ENCODE results near the gene EMSY.
"Not testable (repeated sequence)": the region's sequence is repeated elsewhere in the genome, so short reads cannot be mapped to it uniquely, and the experiment has no call there.

EMSY gene

DNA sequence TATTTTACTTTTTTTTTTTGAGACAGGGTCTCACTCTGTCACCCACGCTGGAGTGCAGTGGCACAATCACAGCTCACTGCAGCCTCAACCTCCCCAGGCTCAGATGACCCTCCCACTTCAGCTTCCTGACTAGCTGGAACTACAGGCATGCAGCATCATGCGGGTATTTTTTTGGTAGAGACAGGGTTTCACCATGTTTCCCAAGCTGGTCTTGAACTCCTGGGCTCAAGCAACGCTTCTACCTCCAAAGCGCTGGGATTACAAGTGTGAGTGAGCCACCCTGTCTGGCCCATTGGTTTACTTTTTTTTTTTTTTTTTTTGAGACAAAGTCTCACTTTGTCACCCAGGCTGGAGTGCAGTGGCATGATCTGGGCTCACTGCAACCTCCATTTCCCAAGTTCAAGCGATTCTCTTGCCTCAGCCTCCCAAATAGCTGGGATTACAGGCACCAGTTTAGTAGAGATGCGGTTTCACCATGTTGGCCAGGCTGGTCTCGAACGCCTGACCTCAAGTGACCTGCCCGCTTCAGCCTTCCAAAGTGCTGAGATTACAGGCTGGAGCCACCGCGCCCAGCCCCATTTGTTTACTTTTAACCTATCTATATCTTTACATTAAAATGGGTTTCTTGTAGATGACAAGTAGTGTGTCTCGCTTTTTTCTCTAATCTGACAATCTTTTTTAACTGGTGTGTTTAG, 127.5 kb downstream of the EMSY start:
- not testable (repeated sequence) for DNase-seq

DNA sequence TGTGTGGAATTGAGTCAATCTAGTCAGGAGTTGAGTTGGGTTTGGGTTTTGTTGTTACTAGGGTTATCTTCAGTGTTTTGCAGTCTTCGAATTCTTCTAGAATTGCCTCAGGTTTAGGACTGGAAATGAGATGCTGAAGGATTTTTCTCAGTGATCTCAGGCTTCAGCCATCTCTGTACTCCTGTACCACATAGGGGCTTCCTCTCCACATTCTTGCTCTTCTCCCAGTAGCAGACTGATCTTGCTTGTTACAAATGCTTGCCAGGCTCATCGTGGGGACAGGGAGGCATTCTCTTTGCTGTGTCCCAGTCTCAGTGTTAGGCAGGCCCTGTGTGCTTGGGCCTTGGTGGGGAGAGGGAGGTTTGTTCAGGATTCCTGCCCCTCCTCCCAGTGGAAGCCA, 129.6 kb downstream of the EMSY start:
- DNase-seq = no peak

DNA sequence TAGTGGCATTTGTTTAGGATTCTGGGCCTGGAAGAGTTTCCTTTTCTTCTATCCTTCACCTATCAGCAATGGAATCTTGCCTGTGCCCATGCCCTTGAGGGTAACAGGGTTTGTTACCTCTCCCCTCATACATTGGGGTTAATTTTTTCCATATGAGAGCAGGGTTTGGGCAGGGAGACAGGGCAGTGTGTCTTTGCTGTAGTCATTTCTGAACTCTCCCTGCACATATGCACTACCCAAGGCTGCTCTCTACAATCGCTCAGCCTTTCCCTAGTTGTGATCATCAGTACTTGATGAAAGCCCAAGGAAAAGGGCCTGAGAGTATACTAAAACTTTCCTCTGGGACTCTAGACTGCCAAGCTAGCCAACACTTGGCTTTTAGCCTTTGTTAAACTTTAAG, 130.1 kb downstream of the EMSY start:
- DNase-seq = no peak

DNA sequence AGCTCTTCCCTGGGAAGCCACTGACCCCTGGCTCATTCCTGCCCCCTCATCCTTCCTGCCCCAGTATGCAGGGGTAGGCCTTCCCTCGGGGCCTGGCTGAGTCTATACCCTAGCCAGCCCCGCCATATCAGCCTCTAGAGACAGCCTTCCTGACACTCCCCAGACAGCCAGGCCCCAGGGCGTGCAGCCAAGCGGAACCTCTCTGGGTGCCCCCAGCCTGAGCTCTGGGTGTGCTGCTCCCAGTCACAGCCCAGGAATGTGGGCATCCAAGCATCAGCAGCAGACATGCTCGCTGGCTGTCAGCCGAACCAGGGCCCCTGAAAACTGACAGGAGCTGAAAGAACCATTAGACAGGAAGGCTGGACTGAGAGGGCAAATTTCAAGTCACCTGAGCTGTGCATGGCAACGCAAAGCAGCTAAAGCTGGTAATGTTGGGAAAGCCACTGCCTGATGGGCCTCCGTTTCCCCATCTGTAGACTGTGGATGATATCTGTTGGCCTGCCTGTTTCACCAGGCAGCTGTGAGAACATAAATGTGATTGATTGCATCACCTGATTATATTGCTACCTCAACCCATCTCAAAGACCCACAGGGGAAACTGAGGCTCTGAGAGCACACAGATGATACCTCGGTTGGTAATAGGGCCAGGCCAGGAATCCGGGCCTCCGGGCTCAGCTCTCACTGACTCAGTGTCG, 132.6 kb downstream of the EMSY start:
- no peak for DNase-seq

- DNase-seq = no peak
Measured at GRCh38 chr11:76577921-76578653, 133.3 kb downstream of the EMSY start.

DNA sequence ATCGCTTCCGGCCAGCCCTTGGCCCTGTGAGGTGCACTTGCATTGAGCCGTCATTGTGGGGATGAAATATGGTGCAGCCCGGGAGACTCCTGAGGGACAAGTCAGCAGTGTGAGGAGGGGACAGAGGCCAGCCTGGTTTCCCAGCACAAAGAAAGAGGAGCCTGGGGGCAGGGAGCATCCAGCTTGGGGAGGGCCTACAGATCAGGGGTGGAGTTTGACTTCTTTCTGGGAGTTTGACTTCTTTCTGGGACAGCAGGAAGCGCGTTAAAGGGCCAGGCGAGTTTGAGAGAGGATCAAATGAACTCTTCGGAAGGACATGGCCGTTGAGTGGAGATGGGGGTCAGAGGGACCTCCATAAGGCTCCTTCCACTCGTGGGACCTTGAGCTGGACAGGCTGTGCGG, 133.8 kb downstream of the EMSY start:
- DNase-seq = peak; percentile 72

DNA sequence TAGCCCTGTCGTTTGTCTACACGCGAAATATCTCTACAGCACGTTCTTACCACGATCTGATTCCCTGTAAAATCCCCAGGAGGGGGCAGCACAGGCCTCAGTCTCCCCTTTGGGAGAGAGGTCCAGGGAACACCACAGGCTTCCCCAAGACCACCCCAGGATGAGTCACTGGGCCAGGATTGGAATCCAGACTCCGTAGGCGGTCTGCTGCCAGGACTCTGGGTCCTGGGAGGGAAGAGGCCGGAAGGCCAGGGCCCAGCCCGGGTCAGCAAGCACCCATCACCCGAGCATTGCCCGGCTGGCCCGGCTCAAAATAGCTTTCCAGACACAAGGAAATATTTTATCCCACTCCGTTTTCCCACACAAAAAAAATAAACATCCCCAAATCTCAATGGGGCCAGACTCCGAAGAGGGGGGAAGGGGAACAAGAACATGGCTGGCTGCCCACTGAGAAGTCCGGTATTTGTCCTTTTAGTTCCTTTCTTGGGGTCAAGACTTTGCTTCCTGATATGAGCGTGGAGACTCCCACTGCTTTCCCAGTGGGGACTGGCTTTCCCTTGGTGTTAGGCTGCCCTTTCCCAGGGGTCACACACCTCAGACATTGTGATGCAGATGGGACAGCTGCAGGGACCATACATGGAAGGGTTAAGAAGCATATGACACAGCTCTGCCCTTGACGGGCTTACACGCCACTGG, 134.4 kb downstream of the EMSY start:
- peak; percentile 57 for DNase-seq

DNA sequence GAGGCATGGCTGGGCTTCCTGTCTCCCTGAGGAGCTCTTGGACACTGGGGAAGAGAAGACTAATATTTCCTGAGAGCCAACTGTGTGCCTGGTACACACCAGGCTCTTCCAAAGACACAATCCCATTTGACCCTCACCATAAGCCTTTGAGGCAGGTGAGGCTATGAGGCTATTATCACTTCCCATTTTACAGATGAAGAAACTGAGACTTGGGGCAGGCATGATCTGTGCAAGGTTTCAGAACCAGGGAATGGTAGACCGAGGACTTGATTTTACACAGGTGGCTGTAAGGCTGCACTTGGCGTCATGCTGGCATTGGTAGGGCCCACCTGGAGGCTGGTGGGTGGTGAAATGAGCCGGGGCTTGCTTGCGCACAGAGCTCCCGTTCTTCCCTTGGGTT, 134.9 kb downstream of the EMSY start:
- DNase-seq = no peak

DNA sequence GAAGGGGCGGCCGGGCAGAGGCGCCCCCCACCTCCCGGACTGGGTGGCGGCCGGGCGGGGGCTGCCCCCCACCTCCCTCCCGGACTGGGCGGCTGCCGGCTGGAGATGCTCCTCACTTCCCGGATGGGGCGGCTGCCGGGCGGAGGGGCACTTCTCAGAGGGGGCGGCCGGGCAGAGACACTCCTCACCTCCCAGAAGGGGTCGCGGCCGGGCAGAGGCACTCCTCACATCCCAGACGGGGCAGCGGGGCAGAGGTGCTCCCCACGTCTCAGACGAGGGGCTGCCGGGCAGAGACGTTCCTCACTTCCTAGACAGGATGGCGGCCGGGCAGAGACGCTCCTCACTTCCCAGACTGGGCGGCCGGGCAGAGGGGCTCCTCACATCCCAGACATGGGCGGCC, 137.7 kb downstream of the EMSY start:
- not testable (repeated sequence) for DNase-seq

DNA sequence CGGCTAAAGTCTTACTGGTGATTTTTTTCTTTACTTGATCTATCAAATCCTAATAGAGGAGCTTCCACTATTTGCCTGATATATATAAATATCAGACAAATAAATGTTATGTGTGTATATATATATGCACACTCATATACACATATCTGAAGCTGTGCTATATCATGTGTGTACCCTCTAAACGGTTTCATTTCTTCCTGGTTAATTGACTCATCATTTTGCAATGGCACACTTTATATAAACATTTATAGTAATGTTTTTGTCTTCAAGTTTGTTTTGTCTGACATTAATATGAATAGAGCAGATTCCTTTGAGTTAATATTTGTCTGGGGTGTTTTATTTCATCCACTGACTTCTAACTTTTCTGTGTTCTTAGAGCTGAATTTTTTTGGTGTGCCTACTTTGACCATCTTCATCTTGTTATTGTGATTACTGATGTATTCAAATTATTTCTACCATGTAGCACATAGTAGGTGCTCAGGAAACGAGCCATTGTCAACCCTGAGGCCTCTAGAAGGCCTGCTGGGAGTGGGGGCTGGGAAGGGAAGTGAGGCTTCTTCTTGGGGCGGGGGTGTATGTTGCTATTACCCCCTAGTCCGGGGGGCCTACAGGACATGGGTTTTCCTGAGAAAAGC, 143.1 kb downstream of the EMSY start:
- DNase-seq = no peak

DNA sequence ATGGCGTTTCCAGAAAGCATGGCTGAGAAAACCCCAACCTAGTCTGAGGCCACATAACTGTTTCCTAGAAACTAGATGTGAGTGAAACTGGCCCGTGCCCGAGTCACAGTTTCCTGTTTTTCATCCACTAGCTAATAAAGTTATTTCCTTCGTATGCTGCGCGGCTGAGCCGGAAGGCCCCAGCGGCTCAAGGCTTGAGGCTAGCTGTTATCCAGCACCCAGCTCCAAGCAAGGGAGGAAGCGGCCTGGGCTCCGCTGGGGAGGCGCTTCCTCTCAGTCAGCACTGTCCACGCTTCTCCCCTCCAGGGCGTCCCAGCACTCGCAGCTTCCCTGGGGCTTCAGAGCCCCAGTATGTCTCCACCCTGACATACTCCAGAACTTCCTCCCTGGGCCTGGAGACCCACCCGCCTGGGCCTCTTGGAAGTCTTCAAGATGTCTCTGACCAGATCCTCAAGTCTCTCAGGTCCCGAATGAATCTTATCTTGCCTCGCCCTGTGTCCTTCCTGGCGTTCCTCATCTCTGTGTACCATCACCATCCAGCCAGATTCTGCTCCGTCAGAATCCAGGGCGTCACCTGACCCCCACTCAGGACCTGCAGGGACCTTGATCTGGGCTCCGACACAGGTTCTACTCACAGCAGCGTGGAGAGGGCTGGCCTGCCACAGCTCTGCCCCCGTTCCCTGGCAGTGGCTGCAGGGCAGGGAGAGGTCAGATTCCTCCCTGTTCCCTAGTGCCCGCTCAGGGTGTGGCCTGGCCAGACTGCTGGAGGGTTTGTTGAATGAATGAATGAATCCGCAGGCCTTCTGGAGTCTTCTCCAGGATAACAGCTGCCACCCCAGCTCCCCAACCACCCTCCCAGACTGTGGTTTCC, 143.9 kb downstream of the EMSY start:
- DNase-seq = peak; percentile 55

DNA sequence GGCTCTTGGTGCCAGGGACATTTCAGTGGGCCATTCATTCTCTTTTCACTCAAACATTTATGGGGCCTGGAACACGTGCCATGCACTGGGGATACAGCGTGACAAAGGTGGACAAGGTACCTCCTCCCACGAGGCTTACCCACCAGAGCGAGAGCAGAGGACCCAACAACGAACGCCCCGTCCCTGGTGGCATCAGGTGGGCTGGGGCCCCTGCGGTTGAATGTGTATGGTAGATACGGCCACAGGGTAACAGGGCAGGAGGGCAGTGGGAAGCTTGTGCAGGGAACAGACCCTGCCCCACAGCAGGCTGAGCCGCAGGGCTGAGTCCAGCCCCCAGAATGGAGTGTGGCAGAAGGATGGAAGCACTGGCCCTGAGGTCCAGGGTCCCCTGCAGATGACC, 144.7 kb downstream of the EMSY start:
- no peak for DNase-seq

GRCh38 chr11:76589964-76590950, 145.4 kb downstream of the EMSY start:
- no peak for DNase-seq

DNA sequence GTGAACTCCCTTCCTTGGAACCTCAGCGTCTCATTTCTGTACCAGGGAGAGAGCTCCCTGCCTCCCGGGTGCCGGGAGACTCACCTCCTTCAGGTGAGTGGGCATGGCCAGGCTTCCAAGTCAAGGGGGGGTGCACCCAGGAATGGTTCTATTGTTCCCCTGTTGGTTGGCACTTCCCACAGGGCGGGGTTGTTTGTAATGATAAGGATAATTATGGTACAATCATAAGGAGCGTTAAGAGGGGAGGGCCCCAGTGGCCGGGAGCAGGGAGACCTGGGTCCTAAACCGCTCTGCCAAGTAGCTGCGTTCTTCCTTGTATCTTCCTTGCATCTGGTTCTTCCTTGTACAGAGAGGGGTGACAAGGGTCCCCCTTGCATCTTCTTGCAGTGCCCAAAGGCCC, 146.6 kb downstream of the EMSY start:
- DNase-seq = no peak

- DNase-seq = no peak
Measured at GRCh38 chr11:76592025-76592914, 147.5 kb downstream of the EMSY start.

DNA sequence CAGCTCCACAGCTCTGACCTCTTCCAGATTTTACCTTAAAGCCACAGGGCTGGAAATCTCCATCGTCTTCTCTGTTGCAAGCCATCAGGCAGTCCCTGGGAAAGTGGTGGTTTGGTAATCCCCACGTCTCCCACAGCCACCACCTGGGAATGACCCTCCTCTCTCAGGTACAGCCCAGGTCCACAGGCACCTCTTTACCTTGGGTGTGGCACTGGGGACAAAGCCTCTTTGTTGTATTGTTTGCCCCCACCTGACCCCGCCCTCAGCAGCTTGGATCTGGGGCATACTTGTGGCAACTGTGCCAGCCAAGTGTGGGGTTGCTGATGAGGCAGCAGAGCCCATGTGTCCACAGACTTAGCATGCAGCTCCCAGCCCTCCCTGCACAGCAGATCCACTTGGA, 148.1 kb downstream of the EMSY start:
- no peak for DNase-seq

DNA sequence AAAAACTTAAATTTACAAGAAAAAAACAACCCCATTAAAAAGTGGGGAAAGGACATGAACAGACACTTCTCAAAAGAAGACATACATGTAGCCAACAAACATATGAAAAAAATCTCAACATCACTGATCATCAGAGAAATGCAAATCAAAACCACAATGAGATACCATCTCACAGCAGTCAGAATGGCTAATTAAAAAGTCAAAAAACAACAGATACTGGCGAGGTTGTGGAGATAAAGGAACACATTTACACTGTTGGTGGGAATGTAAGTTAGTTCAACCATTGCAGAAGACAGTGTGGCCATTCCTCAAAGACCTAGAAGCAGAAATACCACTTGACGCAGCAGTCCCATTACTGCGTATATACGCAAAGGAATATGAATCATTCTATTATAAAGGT, 150.3 kb downstream of the EMSY start:
- not testable (repeated sequence) for DNase-seq

GRCh38 chr11:76596652-76597051, 151.8 kb downstream of the EMSY start:
- no peak for DNase-seq
